ENCODE measurements around the gene F11R. TPM values are rescaled to one million over a fixed set of nuclear protein-coding genes. Genes with fewer than 3 reads are reported as not detected.
"Not testable (repeated sequence)": the region's sequence is repeated elsewhere in the genome, so short reads cannot be mapped to it uniquely, and the experiment has no call there.

Gene F11R
- total RNA-seq, 2 donors from 2014 or later = 13.0 to 110 TPM

GRCh38 chr1:161009602-161010211 is 11.2 kb downstream of the F11R start:
- no peak for ATAC-seq (replicated peaks)
- H3K9me3 Mint-ChIP-seq = no peaks in the 10 kb centered on the region
- H3K36me3 Mint-ChIP-seq (ENCODE audit: low read depth) = peaks cover 37% of the 10 kb centered on the region
- no peaks in the 10 kb centered on the region for H3K27me3 Mint-ChIP-seq
- peak overlapping the region; percentile 28 for H3K4me3 Mint-ChIP-seq
- peak overlapping the region; percentile 58 for H3K27ac Mint-ChIP-seq
- peaks cover 30% of the 10 kb centered on the region for H3K4me1 Mint-ChIP-seq

GRCh38 chr1:161008869-161009510 is 12.0 kb downstream of the F11R start:
- H3K27ac Mint-ChIP-seq = peak overlapping the region; percentile 58
- peaks cover 33% of the 10 kb centered on the region for H3K36me3 Mint-ChIP-seq (ENCODE audit: low read depth)
- H3K4me3 Mint-ChIP-seq = peak overlapping the region; percentile 28
- no peaks in the 10 kb centered on the region for H3K27me3 Mint-ChIP-seq
- H3K4me1 Mint-ChIP-seq = peaks cover 27% of the 10 kb centered on the region
- no peaks in the 10 kb centered on the region for H3K9me3 Mint-ChIP-seq
- ATAC-seq (replicated peaks) = no peak

- peaks cover 17% of the 10 kb centered on the region for H3K4me1 Mint-ChIP-seq
- H3K9me3 Mint-ChIP-seq = no peaks in the 10 kb centered on the region
- no peak overlapping the region for H3K27ac Mint-ChIP-seq
- no peak for ATAC-seq (replicated peaks)
- no peaks in the 10 kb centered on the region for H3K27me3 Mint-ChIP-seq
- no peak overlapping the region for H3K4me3 Mint-ChIP-seq
- H3K36me3 Mint-ChIP-seq (ENCODE audit: low read depth) = peaks cover 26% of the 10 kb centered on the region
Measured at GRCh38 chr1:161007369-161007768, 13.6 kb downstream of the F11R start.

- Mint-ChIP-seq H3K4me3 (no peak overlapping the region), H3K27ac (no peak overlapping the region)
Measured at GRCh38 chr1:161006563-161006962, 14.4 kb downstream of the F11R start.

GRCh38 chr1:161001525-161001924 is 19.4 kb downstream of the F11R start:
- no peak overlapping the region for H3K27ac Mint-ChIP-seq
- no peak for ATAC-seq (replicated peaks)
- H3K36me3 Mint-ChIP-seq (ENCODE audit: low read depth) = peaks cover 55% of the 10 kb centered on the region
- peaks cover 25% of the 10 kb centered on the region for H3K4me1 Mint-ChIP-seq
- H3K27me3 Mint-ChIP-seq = no peaks in the 10 kb centered on the region
- no peaks in the 10 kb centered on the region for H3K9me3 Mint-ChIP-seq
- no peak overlapping the region for H3K4me3 Mint-ChIP-seq

More at GRCh38 chr1:161006563-161006962, 14.4 kb downstream of the F11R start:
- H3K4me1 Mint-ChIP-seq = peaks cover 14% of the 10 kb centered on the region
- no peaks in the 10 kb centered on the region for H3K27me3 Mint-ChIP-seq
- H3K36me3 Mint-ChIP-seq (ENCODE audit: low read depth) = peaks cover 28% of the 10 kb centered on the region
- no peaks in the 10 kb centered on the region for H3K9me3 Mint-ChIP-seq
- ATAC-seq (replicated peaks) = no peak

- Mint-ChIP-seq H3K9me3 (no peaks in the 10 kb centered on the region), H3K27ac (no peak overlapping the region), H3K27me3 (no peaks in the 10 kb centered on the region), H3K4me1 (peaks cover 22% of the 10 kb centered on the region), H3K36me3 (ENCODE audit: low read depth) (peaks cover 52% of the 10 kb centered on the region), H3K4me3 (no peak overlapping the region)
- ATAC-seq (replicated peaks) = no peak
Measured at GRCh38 chr1:161000736-161001480, 20.0 kb downstream of the F11R start.

- Mint-ChIP-seq H3K9me3 (no peaks in the 10 kb centered on the region), H3K4me1 (peaks cover 30% of the 10 kb centered on the region), H3K4me3 (no peak overlapping the region), H3K27me3 (no peaks in the 10 kb centered on the region), H3K27ac (no peak overlapping the region), H3K36me3 (ENCODE audit: low read depth) (peaks cover 52% of the 10 kb centered on the region)
- no peak for ATAC-seq (replicated peaks)
Measured at GRCh38 chr1:160999376-160999775, 21.6 kb downstream of the F11R start.

GRCh38 chr1:160997323-160998038 is 23.5 kb downstream of the F11R start:
- ATAC-seq (replicated peaks) = peak; percentile 46
- H3K36me3 Mint-ChIP-seq (ENCODE audit: low read depth) = peaks cover 51% of the 10 kb centered on the region
- peak overlapping the region; percentile 59 for H3K27ac Mint-ChIP-seq
- peaks cover 30% of the 10 kb centered on the region for H3K4me1 Mint-ChIP-seq
- no peak overlapping the region for H3K4me3 Mint-ChIP-seq
- H3K27me3 Mint-ChIP-seq = no peaks in the 10 kb centered on the region
- H3K9me3 Mint-ChIP-seq = no peaks in the 10 kb centered on the region

- Mint-ChIP-seq H3K4me1 (peaks cover 26% of the 10 kb centered on the region), H3K9me3 (no peaks in the 10 kb centered on the region), H3K27ac (peak overlapping the region; percentile 59), H3K4me3 (peak overlapping the region; percentile 30), H3K27me3 (no peaks in the 10 kb centered on the region), H3K36me3 (ENCODE audit: low read depth) (peaks cover 38% of the 10 kb centered on the region)
- ATAC-seq (replicated peaks) = peak; percentile 49
Measured at GRCh38 chr1:160996178-160996577, 24.8 kb downstream of the F11R start.

- no peaks in the 10 kb centered on the region for H3K9me3 Mint-ChIP-seq
- H3K4me1 Mint-ChIP-seq = peaks cover 21% of the 10 kb centered on the region
- no peak overlapping the region for H3K4me3 Mint-ChIP-seq
- no peaks in the 10 kb centered on the region for H3K27me3 Mint-ChIP-seq
- H3K27ac Mint-ChIP-seq = no peak overlapping the region
- no peak for ATAC-seq (replicated peaks)
- peaks cover 13% of the 10 kb centered on the region for H3K36me3 Mint-ChIP-seq (ENCODE audit: low read depth)
Measured at GRCh38 chr1:160993544-160994193, 27.3 kb downstream of the F11R start.

GRCh38 chr1:160992036-160992435 is 28.9 kb downstream of the F11R start:
- not testable (repeated sequence) for H3K27me3 Mint-ChIP-seq; ATAC-seq (replicated peaks); H3K4me3 Mint-ChIP-seq; H3K27ac Mint-ChIP-seq; H3K36me3 Mint-ChIP-seq (ENCODE audit: low read depth); H3K9me3 Mint-ChIP-seq
- H3K4me1 Mint-ChIP-seq = peaks cover 13% of the 10 kb centered on the region

- H3K4me1 Mint-ChIP-seq = no peaks in the 10 kb centered on the region
- no peak overlapping the region for H3K4me3 Mint-ChIP-seq
- H3K9me3 Mint-ChIP-seq = no peaks in the 10 kb centered on the region
- H3K27me3 Mint-ChIP-seq = peaks cover 5% of the 10 kb centered on the region
- no peak overlapping the region for H3K27ac Mint-ChIP-seq
- H3K36me3 Mint-ChIP-seq (ENCODE audit: low read depth) = no peaks in the 10 kb centered on the region
- no peak for ATAC-seq (replicated peaks)
Measured at GRCh38 chr1:160987359-160988050, 33.4 kb downstream of the F11R start.

GRCh38 chr1:160985723-160986122 is 35.2 kb downstream of the F11R start:
- H3K36me3 Mint-ChIP-seq (ENCODE audit: low read depth) = no peaks in the 10 kb centered on the region
- H3K4me3 Mint-ChIP-seq = no peak overlapping the region
- peaks cover 20% of the 10 kb centered on the region for H3K27me3 Mint-ChIP-seq
- no peaks in the 10 kb centered on the region for H3K9me3 Mint-ChIP-seq
- no peak for ATAC-seq (replicated peaks)
- H3K4me1 Mint-ChIP-seq = peaks cover 4% of the 10 kb centered on the region
- no peak overlapping the region for H3K27ac Mint-ChIP-seq
